ENCODE data around the gene POP7.

DNA sequence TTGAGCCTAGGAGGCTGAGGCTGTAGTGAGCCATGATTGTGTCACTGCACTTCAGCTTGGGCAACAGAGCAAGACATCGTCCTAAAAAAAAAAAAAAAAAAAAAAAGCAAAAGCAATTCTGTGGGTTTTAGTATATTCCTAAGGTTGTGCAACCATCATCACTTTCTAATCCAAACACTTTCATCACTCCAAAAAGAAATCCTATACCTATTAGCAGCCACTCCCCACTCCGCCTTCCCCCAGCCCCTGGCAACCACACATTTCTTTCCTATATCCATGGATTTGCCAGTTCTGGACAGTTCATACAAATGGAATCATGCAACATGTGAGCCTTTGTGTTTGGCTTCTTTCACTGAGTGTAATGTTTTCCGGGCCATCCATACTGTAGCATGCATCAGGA, 47.8 kb downstream of the POP7 start:
- TF ChIP-seq, protein P1, sequence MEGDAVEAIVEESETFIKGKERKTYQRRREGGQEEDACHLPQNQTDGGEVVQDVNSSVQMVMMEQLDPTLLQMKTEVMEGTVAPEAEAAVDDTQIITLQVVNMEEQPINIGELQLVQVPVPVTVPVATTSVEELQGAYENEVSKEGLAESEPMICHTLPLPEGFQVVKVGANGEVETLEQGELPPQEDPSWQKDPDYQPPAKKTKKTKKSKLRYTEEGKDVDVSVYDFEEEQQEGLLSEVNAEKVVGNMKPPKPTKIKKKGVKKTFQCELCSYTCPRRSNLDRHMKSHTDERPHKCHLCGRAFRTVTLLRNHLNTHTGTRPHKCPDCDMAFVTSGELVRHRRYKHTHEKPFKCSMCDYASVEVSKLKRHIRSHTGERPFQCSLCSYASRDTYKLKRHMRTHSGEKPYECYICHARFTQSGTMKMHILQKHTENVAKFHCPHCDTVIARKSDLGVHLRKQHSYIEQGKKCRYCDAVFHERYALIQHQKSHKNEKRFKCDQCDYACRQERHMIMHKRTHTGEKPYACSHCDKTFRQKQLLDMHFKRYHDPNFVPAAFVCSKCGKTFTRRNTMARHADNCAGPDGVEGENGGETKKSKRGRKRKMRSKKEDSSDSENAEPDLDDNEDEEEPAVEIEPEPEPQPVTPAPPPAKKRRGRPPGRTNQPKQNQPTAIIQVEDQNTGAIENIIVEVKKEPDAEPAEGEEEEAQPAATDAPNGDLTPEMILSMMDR (IDR thresholded peaks at IDR 0.05), result no peak
- no peak for TF ChIP-seq POLR2A (IDR thresholded peaks at IDR 0.05)

Data from right lobe of liver (tissue), 4 donors.